GM18526 (cell line): ENCODE data around the gene DCUN1D3.

Experiments used
- POLR2A ChIP-seq: IDR thresholded peaks from 3 replicates; pipeline ENCODE4 v1.6.1; 2011; ENCODE audit not compliant: insufficient read length; ENCODE audit errors: extremely low read depth

DCUN1D3 gene

GRCh38 chr16:20862162-20862960 lies 37.8 kb downstream of the DCUN1D3 start:
- no peak for TF ChIP-seq POLR2A

DNA sequence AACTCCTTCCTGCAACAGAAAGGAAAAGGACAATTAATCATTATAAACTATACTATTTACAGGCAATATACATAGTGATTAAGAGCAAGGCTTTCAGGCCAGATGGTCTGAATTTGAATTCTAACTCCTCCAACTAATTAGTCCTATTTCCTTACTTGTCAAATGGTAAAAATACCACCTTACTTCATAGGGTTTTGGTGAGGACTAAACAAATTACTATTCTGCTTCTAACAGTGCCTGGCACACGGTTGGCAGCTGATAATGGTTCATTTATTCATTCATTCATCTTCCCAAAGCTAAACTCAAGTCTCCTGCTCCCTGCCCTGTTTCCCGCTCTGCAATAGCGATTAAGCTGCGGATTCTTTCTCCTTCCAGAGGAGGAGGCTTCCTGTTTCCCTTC lies 39.8 kb downstream of the DCUN1D3 start:
- no peak for TF ChIP-seq POLR2A

DNA sequence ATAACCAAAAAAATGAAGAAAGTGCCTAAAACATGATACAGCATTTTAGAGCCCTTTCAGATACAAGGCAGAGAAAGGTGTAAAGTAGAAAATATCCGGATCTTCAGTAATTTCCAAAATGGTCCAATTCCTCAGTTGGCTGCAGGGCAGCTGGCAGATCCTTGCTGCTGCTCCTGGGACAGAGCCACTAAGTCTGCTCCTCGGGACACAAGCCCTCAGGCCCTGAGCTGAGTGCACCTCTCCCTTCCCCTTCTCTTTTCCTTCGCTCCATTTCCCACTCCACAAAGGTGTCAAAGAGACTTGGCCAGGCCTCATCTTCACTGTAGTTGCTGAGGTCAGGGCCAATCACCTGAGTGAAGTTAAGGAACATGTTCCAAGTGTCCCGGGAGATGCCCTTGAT lies 40.5 kb downstream of the DCUN1D3 start:
- TF ChIP-seq POLR2A = no peak

- TF ChIP-seq POLR2A = no peak
These were observed 40.9 kb downstream of the DCUN1D3 start for GRCh38 chr16:20859229-20859628.

DNA sequence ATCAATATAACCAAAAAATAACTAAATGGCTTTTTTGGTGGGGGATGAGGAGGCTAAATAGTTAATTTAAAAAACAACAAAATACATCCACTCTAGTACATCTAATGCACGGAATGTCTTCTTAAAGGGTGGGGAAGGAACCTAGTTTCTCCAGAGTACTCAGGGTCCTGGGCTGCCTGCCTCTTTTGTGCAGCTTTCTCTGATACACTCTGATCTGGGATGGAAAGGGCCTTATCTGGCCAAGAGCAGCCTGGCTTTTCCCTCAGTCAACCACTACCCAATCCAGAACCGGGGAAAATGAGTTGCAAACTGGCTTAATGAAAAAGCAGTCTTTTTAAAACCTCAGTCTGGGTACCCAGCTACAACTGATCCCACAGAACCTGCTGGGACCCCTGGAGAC lies 42.9 kb downstream of the DCUN1D3 start:
- TF ChIP-seq POLR2A = no peak

DNA sequence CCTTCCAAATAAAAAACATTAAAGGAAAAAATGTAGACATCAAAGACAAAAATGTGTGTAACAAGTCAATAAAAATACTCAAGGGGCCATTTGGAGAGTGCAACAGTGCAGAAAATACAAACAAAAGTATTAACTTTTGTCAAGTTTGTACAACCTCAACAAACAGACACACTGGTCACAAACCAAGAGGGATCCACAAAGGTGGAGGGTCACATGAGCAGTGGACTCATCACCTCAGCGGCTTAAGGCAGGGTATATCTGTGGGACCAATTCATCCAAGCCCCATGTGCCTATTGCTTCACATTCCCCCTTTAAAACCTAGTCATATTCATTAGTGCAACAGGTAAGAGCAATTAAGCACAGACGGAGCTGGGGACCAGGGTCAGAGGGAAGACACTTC lies 45.2 kb downstream of the DCUN1D3 start:
- no peak for TF ChIP-seq POLR2A

DNA sequence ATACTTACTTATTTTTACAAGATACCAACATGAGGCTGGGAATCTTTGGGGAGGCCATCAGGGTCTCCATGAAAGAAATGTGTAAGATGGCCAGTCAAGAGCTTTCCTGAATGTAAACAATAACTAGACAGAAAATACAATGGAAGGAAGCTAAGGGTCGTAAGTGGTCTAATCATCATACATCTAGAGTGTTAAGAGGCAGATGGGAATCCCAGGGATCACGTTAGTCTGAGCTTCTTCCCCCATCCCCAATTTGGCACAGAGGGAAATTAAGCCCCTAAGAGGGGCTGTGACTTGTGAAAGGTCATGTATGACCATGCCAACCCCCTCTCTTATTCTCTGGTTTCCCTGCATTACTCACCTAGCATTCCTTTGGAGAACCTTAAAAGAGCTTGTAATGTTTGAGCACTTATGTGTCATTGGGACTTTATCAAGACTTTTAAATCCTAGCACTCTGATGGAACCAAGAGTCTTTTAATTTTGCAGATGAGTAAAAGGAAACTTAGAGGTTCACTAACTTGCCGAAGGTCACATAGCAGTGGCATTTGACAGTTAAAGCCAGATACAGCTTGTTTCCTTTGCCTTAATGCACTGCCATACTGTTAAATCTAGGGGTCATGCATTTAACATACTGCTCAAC lies 46.1 kb downstream of the DCUN1D3 start:
- no peak for TF ChIP-seq POLR2A

- TF ChIP-seq POLR2A = no peak
These were observed 47.0 kb downstream of the DCUN1D3 start for GRCh38 chr16:20853143-20853542.

DNA sequence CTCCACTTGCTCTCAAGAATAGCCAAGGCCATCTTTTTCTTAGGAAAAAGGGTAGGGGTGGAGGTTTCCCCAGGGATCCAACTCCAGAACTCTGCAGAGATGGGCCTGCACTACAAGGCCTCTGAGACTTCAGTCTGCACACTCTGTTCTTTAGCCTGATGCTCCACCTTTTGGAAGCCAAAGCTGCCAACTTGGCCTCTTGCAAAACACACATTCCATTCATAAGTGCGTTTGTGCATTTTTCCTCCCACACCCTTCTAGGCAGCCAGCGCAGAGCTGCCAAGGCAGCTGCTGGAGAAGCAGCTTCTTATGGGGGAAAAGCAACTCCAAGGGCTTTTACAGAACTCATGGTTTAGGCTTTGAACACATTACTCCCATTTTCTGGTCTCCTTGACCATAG lies 48.6 kb downstream of the DCUN1D3 start:
- TF ChIP-seq POLR2A = no peak

DNA sequence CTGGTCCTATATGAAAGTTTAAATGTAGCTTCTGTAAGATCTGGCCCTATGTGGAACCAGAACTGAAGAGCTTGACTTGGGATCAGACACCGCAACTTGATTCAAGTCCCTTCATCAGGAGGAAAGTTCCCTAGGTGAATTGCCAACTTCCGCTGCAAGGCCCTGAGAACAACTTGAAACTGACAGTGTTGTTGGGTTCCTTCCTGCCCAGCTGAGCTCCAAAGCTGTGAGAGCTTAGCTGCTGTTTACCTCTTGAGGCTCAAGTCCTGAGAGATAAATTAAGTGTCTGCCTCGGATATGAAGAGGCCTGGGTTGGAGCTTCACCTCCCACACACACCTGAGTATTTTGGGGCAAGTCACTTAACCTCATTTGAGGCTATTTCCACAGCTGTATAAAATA lies 49.2 kb downstream of the DCUN1D3 start:
- TF ChIP-seq POLR2A = no peak

DNA sequence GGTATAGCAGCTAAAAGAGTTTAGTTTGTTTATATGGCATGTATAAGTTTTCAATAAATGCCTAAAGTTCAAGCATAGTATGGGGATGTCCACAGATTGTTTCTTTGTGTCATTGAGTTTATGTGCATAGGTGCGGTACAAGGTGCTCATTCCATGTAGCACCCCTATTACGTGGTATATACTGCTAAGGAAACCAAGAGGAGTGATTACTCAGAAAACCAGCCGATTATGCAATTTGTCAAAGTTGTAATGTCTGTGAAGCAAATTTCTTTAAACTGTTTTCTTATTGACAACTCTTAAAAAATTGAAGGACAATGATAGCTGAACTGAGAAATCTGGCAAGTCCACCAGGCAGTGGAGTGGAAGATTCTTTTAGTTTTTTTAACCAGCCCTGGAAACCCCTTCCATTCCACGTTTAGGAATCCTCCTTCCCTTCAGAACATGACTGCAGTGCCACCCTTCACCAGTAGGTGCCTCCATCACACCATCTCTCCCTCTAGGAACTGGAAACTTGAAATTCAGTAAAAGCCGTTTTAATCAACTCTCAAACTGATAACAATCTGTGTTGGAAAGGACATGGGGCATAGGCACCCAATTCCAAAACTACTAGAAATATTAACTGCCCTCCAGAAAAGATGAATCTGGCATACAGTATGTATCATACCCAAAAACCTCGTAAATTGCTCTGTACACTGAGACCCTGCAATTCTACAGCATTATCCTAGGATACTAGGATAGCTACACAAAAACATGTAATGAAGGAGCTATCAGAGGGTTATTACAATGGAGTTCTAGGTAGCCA lies 50.4 kb downstream of the DCUN1D3 start:
- no peak for TF ChIP-seq POLR2A

DNA sequence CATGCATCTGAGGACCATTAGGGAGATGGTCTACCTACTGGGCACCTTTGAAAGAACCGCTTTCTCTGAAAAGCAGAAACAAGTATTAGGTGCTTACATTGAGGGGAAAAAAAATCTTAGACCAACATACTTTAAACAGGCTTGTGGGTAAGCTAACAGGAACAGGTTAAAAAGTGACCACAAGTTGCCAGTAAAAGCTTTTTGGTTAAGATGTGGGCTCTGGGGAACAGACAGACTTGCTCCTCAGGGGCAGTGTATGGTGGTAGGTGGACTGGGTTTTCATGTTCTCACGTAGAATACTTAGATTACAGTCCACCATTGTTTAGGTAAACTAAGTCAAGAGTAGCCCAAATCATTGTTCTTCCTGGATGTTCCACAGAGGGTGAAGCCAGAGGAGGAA lies 52.6 kb downstream of the DCUN1D3 start:
- TF ChIP-seq POLR2A = no peak

DNA sequence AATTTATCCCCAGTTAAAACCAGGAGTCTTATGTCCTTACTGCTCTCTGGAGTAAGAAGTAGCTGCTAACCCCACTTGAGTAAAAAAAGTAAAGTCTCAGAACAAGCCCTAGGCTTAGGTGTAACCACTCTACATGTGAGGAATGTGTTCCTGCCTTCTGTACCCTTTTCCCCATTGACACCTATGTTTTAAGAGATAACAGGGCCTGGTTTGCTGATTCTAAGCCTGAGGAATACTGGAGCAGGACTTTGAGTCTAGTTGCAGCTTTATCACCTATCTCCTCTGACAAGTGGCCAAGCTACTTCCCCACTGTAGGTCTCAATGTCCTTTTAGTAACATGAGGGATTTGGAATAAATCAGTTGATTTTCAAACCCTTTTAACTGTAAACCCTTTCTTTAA lies 53.6 kb downstream of the DCUN1D3 start:
- TF ChIP-seq POLR2A = no peak

GRCh38 chr16:20846030-20846429 lies 54.1 kb downstream of the DCUN1D3 start:
- TF ChIP-seq POLR2A = no peak

DNA sequence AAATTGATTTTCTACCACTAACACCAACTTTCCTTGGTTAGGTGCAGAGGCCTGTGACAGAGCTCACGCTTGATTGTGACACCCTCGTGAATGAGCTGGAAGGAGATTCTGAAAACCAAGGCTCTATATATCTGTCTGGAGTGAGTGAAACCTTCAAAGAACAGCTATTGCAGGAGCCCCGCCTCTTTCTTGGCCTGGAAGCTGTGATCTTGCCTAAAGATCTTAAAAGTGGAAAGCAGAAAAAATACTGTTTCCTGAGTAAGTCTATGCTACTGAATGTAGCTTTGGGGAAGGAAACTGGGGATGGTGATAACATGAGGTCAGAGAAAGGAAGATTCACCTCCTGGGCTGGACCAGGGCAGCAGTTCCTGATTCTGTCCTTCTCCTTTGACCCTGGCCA lies 55.6 kb downstream of the DCUN1D3 start:
- no peak for TF ChIP-seq POLR2A

GRCh38 chr16:20844054-20844453 lies 56.1 kb downstream of the DCUN1D3 start:
- no peak for TF ChIP-seq POLR2A
